Subcutaneous abdominal adipose tissue (tissue), 5 donors: ENCODE results near the gene GCH1.
"Not testable (repeated sequence)": the region's sequence is repeated elsewhere in the genome, so short reads cannot be mapped to it uniquely, and the experiment has no call there.

Experiments used
- H3K27ac ChIP-seq: one replicate; pipeline ENCODE4 v1.7.0; 2013; ENCODE audit warnings: low read depth, mild to moderate bottlenecking, inconsistent platforms, low read length, moderate library complexity
- H3K27me3 ChIP-seq, 5 donors: one replicate each; pipeline ENCODE4 v1.7.0; 2013; ENCODE audit warnings: low read length in 5 of 5, inconsistent platforms in 1 of 5; ENCODE audit not compliant: control insufficient read depth in 5 of 5, insufficient read depth in 4 of 5
- H3K36me3 ChIP-seq, 5 donors: one replicate each; pipeline ENCODE4 v1.7.0; 2013; ENCODE audit warnings: low read length in 5 of 5; ENCODE audit not compliant: control insufficient read depth in 5 of 5, insufficient read depth in 5 of 5
- H3K4me1 ChIP-seq, 5 donors: one replicate each; pipeline ENCODE4 v1.7.0; 2013; ENCODE audit warnings: low read length in 5 of 5, mild to moderate bottlenecking in 3 of 5, moderate library complexity in 1 of 5; ENCODE audit not compliant: control insufficient read depth in 5 of 5, insufficient read depth in 5 of 5
- H3K4me3 ChIP-seq, 5 donors: one replicate each; pipeline ENCODE4 v1.7.0; 2013; ENCODE audit warnings: low read length in 5 of 5, low read depth in 1 of 5
- H3K9ac ChIP-seq, 5 donors: one replicate each; pipeline ENCODE4 v1.7.0; 2013; ENCODE audit warnings: low read length in 5 of 5, mild to moderate bottlenecking in 4 of 5, moderate library complexity in 3 of 5
- H3K9me3 ChIP-seq, 5 donors: one replicate each; pipeline ENCODE4 v1.7.0; 2013; ENCODE audit warnings: low read length in 5 of 5; ENCODE audit not compliant: control insufficient read depth in 5 of 5
- donor health status: healthy.
- donor health status: healthy.
- donor health status: healthy.
- donor health status: healthy.
- donor health status: healthy.

The GCH1 gene

GRCh38 chr14:54931101-54931500 is 28.5 kb upstream of the GCH1 start:
- no peaks in the 10 kb centered on the region for H3K9me3 ChIP-seq
- no peaks in the 10 kb centered on the region for H3K27me3 ChIP-seq
- H3K4me3 ChIP-seq: no peak overlapping the region
- H3K4me1 ChIP-seq: no peaks in the 10 kb centered on the region
- no peak overlapping the region for H3K27ac ChIP-seq
- H3K9ac ChIP-seq: no peak overlapping the region
- H3K36me3 ChIP-seq: no peaks in the 10 kb centered on the region

GRCh38 chr14:54929556-54929955 is 26.9 kb upstream of the GCH1 start:
- H3K4me3 ChIP-seq: no peak overlapping the region
- no peaks in the 10 kb centered on the region for H3K9me3 ChIP-seq
- H3K27ac ChIP-seq: no peak overlapping the region
- H3K27me3 ChIP-seq: no peaks in the 10 kb centered on the region
- no peak overlapping the region for H3K9ac ChIP-seq
- H3K36me3 ChIP-seq: no peaks in the 10 kb centered on the region
- H3K4me1 ChIP-seq: no peaks in the 10 kb centered on the region

GRCh38 chr14:54928216-54928615 is 25.6 kb upstream of the GCH1 start:
- no peak overlapping the region for H3K4me3 ChIP-seq
- H3K4me1 ChIP-seq: no peaks in the 10 kb centered on the region
- no peaks in the 10 kb centered on the region for H3K36me3 ChIP-seq
- H3K9me3 ChIP-seq: no peaks in the 10 kb centered on the region
- no peak overlapping the region for H3K27ac ChIP-seq
- no peak overlapping the region for H3K9ac ChIP-seq
- no peaks in the 10 kb centered on the region for H3K27me3 ChIP-seq

GRCh38 chr14:54927551-54927950 is 24.9 kb upstream of the GCH1 start:
- H3K36me3 ChIP-seq: no peaks in the 10 kb centered on the region

GRCh38 chr14:54926570-54926969 is 23.9 kb upstream of the GCH1 start:
- not testable (repeated sequence) for H3K27me3 ChIP-seq, H3K4me1 ChIP-seq, H3K27ac ChIP-seq, H3K36me3 ChIP-seq, H3K9ac ChIP-seq, H3K4me3 ChIP-seq, H3K9me3 ChIP-seq

More at GRCh38 chr14:54927551-54927950, 24.9 kb upstream of the GCH1 start:
- Histone ChIP-seq H3K9me3 (no peaks in the 10 kb centered on the region), H3K9ac (no peak overlapping the region), H3K27ac (no peak overlapping the region), H3K27me3 (no peaks in the 10 kb centered on the region), H3K4me1 (no peaks in the 10 kb centered on the region), H3K4me3 (no peak overlapping the region)

GRCh38 chr14:54922598-54922997 is 20.0 kb upstream of the GCH1 start:
- Histone ChIP-seq H3K9ac (no peak overlapping the region), H3K9me3 (no peaks in the 10 kb centered on the region), H3K27me3 (no peaks in the 10 kb centered on the region), H3K36me3 (no peaks in the 10 kb centered on the region), H3K27ac (no peak overlapping the region), H3K4me1 (peaks cover 0 to 2% (median 0%) of the 10 kb centered on the region in 5 donors), H3K4me3 (no peak overlapping the region)

- no peak overlapping the region for H3K4me3 ChIP-seq
- no peaks in the 10 kb centered on the region for H3K36me3 ChIP-seq
- H3K27me3 ChIP-seq: no peaks in the 10 kb centered on the region
- no peak overlapping the region for H3K9ac ChIP-seq
- H3K9me3 ChIP-seq: no peaks in the 10 kb centered on the region
- H3K4me1 ChIP-seq: peaks cover 0 to 2% (median 0%) of the 10 kb centered on the region in 5 donors
- H3K27ac ChIP-seq: no peak overlapping the region
These were observed 17.4 kb upstream of the GCH1 start for GRCh38 chr14:54920052-54920451.

GRCh38 chr14:54919330-54919729 is 16.7 kb upstream of the GCH1 start:
- Histone ChIP-seq H3K36me3 (no peaks in the 10 kb centered on the region), H3K9me3 (no peaks in the 10 kb centered on the region), H3K27me3 (no peaks in the 10 kb centered on the region), H3K4me1 (peaks cover 0 to 2% (median 0%) of the 10 kb centered on the region in 5 donors), H3K27ac (no peak overlapping the region), H3K9ac (no peak overlapping the region), H3K4me3 (no peak overlapping the region)

GRCh38 chr14:54918427-54918826 is 15.8 kb upstream of the GCH1 start:
- H3K27ac ChIP-seq: no peak overlapping the region
- peaks cover 0 to 2% (median 0%) of the 10 kb centered on the region in 5 donors for H3K4me1 ChIP-seq
- H3K9ac ChIP-seq: no peak overlapping the region
- H3K27me3 ChIP-seq: no peaks in the 10 kb centered on the region
- no peaks in the 10 kb centered on the region for H3K9me3 ChIP-seq
- no peak overlapping the region for H3K4me3 ChIP-seq
- no peaks in the 10 kb centered on the region for H3K36me3 ChIP-seq

GRCh38 chr14:54916101-54916500 is 13.5 kb upstream of the GCH1 start:
- no peaks in the 10 kb centered on the region for H3K9me3 ChIP-seq
- no peak overlapping the region for H3K27ac ChIP-seq
- H3K4me1 ChIP-seq: peaks cover 0 to 2% (median 0%) of the 10 kb centered on the region in 5 donors
- H3K4me3 ChIP-seq: no peak overlapping the region
- no peak overlapping the region for H3K9ac ChIP-seq
- no peaks in the 10 kb centered on the region for H3K27me3 ChIP-seq
- H3K36me3 ChIP-seq: no peaks in the 10 kb centered on the region
